SK-N-SH treated with all-trans-retinoic acid at 6 μM for 48 hours (cell line): ENCODE data around the gene SP5.

Source experiments
- ATAC-seq: fragments of 200-7000 bp; cut with Tn5 transposase; 3 replicates; pipeline ENCODE4 v1.9.1; 2020; ENCODE audit warnings: mild to moderate bottlenecking, moderate library complexity
- ARNTL ChIP-seq: fragments of 450-650 bp; formaldehyde crosslinking; IDR thresholded peaks from 2 replicates; pipeline ENCODE4 v1.5.0; 2020; ENCODE audit warnings: low read depth, mild to moderate bottlenecking, moderate library complexity, borderline replicate concordance
- BACH2 ChIP-seq: fragments of 250-450 bp; sonication (Bioruptor Pico); IDR thresholded peaks from 2 replicates; pipeline ENCODE4 v1.9.0; 2021; ENCODE audit warnings: mild to moderate bottlenecking, borderline replicate concordance
- CSDC2 ChIP-seq: fragments of 250-450 bp; sonication (Bioruptor Pico); IDR thresholded peaks from 2 replicates; pipeline ENCODE4 v1.5.0; 2020; ENCODE audit warnings: mild to moderate bottlenecking, moderate library complexity
- ESRRG ChIP-seq: fragments of 250-450 bp; sonication (Bioruptor Pico); IDR thresholded peaks from 2 replicates; pipeline ENCODE4 v1.6.1; 2021; ENCODE audit warnings: mild to moderate bottlenecking
- GLIS3 ChIP-seq: fragments of 250-450 bp; sonication (Bioruptor Pico); IDR thresholded peaks from 2 replicates; pipeline ENCODE4 v1.5.0; 2020; ENCODE audit warnings: mild to moderate bottlenecking, moderate library complexity
- OSR1 ChIP-seq: fragments of 250-450 bp; sonication (Bioruptor Pico); IDR thresholded peaks from 2 replicates; pipeline ENCODE4 v1.8.0; 2022; ENCODE audit warnings: moderate library complexity, mild to moderate bottlenecking, inconsistent platforms
- PPARA ChIP-seq: fragments of 250-450 bp; sonication (Bioruptor Pico); IDR thresholded peaks from 2 replicates; pipeline ENCODE4 v1.5.0; 2020; ENCODE audit warnings: mild to moderate bottlenecking, borderline replicate concordance
- RARB ChIP-seq: fragments of 250-450 bp; sonication (Bioruptor Pico); IDR thresholded peaks from 2 replicates; pipeline ENCODE4 v1.8.0; 2021; ENCODE audit warnings: mild to moderate bottlenecking, moderate library complexity
- SNAI2 ChIP-seq: fragments of 250-450 bp; sonication (Bioruptor Pico); IDR thresholded peaks from 2 replicates; pipeline ENCODE4 v1.5.0; 2020; ENCODE audit warnings: mild to moderate bottlenecking, moderate library complexity
- TCF4 ChIP-seq: fragments of 250-450 bp; sonication (Bioruptor Pico); IDR thresholded peaks from 2 replicates; pipeline ENCODE4 v1.8.0; 2021; ENCODE audit warnings: mild to moderate bottlenecking, moderate library complexity, borderline replicate concordance
- TOX ChIP-seq: fragments of 250-450 bp; sonication (Bioruptor Pico); IDR thresholded peaks from 2 replicates; pipeline ENCODE4 v1.8.0; 2021; ENCODE audit warnings: mild to moderate bottlenecking, moderate library complexity, borderline replicate concordance
- ZC3H10 ChIP-seq: fragments of 250-450 bp; sonication (Bioruptor Pico); IDR thresholded peaks from 2 replicates; pipeline ENCODE4 v1.5.1; 2021; ENCODE audit warnings: mild to moderate bottlenecking, moderate library complexity
- ZFP3 ChIP-seq: fragments of 250-450 bp; sonication (Bioruptor Pico); IDR thresholded peaks from 2 replicates; pipeline ENCODE4 v1.5.0; 2020; ENCODE audit warnings: mild to moderate bottlenecking, moderate library complexity
- ZFP30 ChIP-seq: fragments of 450-650 bp; formaldehyde crosslinking; IDR thresholded peaks from 2 replicates; pipeline ENCODE4 v1.5.0; 2022; ENCODE audit warnings: mild to moderate bottlenecking, moderate library complexity
- ZNF565 ChIP-seq: fragments of 450-650 bp; formaldehyde crosslinking; conservative IDR thresholded peaks from 2 replicates; pipeline ENCODE4 v1.5.0; 2020; ENCODE audit warnings: low read depth, mild to moderate bottlenecking, moderate library complexity
- ZNF70 ChIP-seq: fragments of 450-650 bp; formaldehyde crosslinking; IDR thresholded peaks from 2 replicates; pipeline ENCODE4 v1.5.0; 2020; ENCODE audit warnings: mild to moderate bottlenecking, moderate library complexity
- ZNF8 ChIP-seq: fragments of 450-650 bp; formaldehyde crosslinking; IDR thresholded peaks from 2 replicates; pipeline ENCODE4 v1.5.0; 2020; ENCODE audit warnings: mild to moderate bottlenecking, moderate library complexity
- TF ChIP-seq, protein P1 (sequence below): fragments of 250-450 bp; sonication (Bioruptor Pico); IDR thresholded peaks from 2 replicates; pipeline ENCODE4 v1.5.1; 2020; ENCODE audit warnings: low read depth, mild to moderate bottlenecking, moderate library complexity
- TF ChIP-seq, protein P2 (sequence below): fragments of 250-450 bp; sonication (Bioruptor Pico); IDR thresholded peaks from 2 replicates; pipeline ENCODE4 v1.8.0; 2021; ENCODE audit warnings: low read depth, mild to moderate bottlenecking, moderate library complexity, borderline replicate concordance
- TF ChIP-seq, protein P3 (sequence below): fragments of 250-450 bp; sonication (Bioruptor Pico); IDR thresholded peaks from 2 replicates; pipeline ENCODE4 v1.5.1; 2021; ENCODE audit warnings: mild to moderate bottlenecking, moderate library complexity
- TF ChIP-seq, protein P4 (sequence below): fragments of 250-450 bp; sonication (Bioruptor Pico); IDR thresholded peaks from 2 replicates; pipeline ENCODE4 v1.5.0; 2020; ENCODE audit warnings: mild to moderate bottlenecking, moderate library complexity
- TF ChIP-seq, protein P5 (sequence below): fragments of 250-450 bp; sonication (Bioruptor Pico); IDR thresholded peaks from 2 replicates; pipeline ENCODE4 v1.8.0; 2020; ENCODE audit warnings: mild to moderate bottlenecking, moderate library complexity, borderline replicate concordance

The SP5 gene

DNA sequence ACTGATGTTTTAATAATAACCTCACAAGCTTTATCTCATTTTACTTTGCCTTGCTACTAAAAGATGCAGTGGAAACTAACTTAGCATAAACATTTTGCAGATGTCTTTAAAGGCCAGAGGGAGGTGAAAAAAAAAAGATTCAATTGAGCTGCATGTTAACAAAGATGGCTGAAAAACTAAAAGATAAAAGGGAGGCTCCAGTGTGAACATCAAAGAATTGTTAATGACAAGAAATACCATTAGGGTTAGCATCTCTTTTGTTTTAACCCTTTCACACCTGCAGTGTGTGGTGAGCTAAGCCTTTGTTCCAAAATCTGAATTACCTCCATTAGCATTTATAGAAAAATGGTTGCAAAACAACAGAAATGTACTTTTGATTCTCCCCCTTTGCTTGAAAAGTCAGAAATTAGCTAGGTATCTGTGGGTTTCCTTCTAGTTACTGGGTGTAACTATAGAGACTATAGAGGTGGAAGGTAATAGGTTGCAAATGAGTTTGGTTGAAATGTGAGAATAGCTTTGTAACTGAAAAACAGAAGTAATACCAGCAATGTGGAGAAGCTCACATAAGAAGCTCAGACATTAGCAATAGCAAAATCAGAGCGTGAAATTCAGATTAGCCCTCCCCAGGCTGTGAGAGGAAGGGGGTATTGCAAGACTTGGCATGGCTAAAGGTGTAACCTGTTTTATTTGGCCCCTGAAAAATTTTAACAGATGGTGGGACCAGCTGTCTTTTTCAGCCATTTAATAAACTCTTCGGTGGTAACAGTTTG is 34.8 kb upstream of the SP5 start:
- TF ChIP-seq BACH2 (CRISPR knock-in tag): no peak
- TF ChIP-seq, protein P1, sequence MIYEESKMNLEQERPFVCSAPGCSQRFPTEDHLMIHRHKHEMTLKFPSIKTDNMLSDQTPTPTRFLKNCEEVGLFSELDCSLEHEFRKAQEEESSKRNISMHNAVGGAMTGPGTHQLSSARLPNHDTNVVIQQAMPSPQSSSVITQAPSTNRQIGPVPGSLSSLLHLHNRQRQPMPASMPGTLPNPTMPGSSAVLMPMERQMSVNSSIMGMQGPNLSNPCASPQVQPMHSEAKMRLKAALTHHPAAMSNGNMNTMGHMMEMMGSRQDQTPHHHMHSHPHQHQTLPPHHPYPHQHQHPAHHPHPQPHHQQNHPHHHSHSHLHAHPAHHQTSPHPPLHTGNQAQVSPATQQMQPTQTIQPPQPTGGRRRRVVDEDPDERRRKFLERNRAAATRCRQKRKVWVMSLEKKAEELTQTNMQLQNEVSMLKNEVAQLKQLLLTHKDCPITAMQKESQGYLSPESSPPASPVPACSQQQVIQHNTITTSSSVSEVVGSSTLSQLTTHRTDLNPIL (CRISPR knock-in tag): no peak
- no peak for TF ChIP-seq ZFP3 (CRISPR knock-in tag)
- TF ChIP-seq TOX (CRISPR knock-in tag): no peak
- TF ChIP-seq ZC3H10 (CRISPR knock-in tag): no peak
- no peak for TF ChIP-seq ZFP30 (CRISPR knock-in tag)
- no peak for TF ChIP-seq SNAI2 (CRISPR knock-in tag)
- TF ChIP-seq, all 23 proteins: peak for 0
- ATAC-seq: no peak

DNA sequence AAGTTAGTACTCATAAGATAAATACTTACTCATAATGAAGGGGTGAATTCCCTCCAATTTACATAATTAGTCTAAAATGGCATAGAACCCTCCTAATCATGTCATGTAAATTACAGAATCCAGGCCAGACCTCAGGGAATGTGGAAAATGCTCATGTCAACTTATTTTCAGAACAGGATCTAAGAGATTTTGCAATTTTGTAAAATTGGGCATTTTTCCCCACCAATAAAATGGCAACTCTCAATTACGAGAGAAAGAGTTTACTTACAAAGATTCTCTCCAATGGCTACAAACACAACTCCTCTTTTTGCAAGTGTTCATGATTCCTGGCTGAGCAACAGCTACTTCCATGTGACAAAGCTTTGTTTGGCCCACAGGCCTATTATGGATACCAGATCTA is 33.8 kb upstream of the SP5 start:
- no peak for ATAC-seq
- TF ChIP-seq, protein P2, sequence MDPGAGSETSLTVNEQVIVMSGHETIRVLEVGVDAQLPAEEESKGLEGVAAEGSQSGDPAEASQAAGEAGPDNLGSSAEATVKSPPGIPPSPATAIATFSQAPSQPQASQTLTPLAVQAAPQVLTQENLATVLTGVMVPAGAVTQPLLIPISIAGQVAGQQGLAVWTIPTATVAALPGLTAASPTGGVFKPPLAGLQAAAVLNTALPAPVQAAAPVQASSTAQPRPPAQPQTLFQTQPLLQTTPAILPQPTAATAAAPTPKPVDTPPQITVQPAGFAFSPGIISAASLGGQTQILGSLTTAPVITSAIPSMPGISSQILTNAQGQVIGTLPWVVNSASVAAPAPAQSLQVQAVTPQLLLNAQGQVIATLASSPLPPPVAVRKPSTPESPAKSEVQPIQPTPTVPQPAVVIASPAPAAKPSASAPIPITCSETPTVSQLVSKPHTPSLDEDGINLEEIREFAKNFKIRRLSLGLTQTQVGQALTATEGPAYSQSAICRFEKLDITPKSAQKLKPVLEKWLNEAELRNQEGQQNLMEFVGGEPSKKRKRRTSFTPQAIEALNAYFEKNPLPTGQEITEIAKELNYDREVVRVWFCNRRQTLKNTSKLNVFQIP (CRISPR knock-in tag): no peak
- TF ChIP-seq ZFP3 (CRISPR knock-in tag) (no peak), ZNF70 (CRISPR knock-in tag) (no peak)

DNA sequence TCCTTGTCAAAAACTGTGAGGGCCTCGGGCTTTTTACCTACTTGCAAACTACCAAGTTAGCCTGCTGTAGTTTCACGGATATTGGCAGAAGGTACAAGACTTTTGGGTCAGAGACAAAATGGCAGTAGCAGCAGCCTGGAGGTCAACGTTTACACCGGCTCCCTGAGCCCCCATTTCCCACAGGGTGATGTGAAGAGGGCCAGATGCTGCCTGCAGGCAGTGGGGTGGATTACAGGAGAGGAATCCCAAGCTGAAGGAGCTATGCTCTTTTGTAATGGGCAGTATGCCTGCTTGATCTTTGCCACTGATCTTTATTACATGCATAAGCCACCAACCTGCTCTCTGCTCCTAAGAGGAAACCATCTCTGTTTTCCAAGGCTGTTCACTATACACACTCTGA is 29.5 kb upstream of the SP5 start:
- no peak for TF ChIP-seq CSDC2 (CRISPR knock-in tag)
- TF ChIP-seq PPARA (CRISPR knock-in tag): no peak
- TF ChIP-seq, protein P3, sequence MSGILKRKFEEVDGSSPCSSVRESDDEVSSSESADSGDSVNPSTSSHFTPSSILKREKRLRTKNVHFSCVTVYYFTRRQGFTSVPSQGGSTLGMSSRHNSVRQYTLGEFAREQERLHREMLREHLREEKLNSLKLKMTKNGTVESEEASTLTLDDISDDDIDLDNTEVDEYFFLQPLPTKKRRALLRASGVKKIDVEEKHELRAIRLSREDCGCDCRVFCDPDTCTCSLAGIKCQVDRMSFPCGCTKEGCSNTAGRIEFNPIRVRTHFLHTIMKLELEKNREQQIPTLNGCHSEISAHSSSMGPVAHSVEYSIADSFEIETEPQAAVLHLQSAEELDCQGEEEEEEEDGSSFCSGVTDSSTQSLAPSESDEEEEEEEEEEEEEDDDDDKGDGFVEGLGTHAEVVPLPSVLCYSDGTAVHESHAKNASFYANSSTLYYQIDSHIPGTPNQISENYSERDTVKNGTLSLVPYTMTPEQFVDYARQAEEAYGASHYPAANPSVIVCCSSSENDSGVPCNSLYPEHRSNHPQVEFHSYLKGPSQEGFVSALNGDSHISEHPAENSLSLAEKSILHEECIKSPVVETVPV (CRISPR knock-in tag): no peak
- no peak for TF ChIP-seq GLIS3 (CRISPR knock-in tag)
- no peak for TF ChIP-seq SNAI2 (CRISPR knock-in tag)
- TF ChIP-seq RARB (CRISPR knock-in tag): no peak
- no peak for TF ChIP-seq ZNF70 (CRISPR knock-in tag)
- TF ChIP-seq ZNF565: no peak
- no peak for TF ChIP-seq OSR1
- TF ChIP-seq ZFP30 (CRISPR knock-in tag): no peak
- TF ChIP-seq, protein P2 (CRISPR knock-in tag): no peak
- TF ChIP-seq, protein P4, sequence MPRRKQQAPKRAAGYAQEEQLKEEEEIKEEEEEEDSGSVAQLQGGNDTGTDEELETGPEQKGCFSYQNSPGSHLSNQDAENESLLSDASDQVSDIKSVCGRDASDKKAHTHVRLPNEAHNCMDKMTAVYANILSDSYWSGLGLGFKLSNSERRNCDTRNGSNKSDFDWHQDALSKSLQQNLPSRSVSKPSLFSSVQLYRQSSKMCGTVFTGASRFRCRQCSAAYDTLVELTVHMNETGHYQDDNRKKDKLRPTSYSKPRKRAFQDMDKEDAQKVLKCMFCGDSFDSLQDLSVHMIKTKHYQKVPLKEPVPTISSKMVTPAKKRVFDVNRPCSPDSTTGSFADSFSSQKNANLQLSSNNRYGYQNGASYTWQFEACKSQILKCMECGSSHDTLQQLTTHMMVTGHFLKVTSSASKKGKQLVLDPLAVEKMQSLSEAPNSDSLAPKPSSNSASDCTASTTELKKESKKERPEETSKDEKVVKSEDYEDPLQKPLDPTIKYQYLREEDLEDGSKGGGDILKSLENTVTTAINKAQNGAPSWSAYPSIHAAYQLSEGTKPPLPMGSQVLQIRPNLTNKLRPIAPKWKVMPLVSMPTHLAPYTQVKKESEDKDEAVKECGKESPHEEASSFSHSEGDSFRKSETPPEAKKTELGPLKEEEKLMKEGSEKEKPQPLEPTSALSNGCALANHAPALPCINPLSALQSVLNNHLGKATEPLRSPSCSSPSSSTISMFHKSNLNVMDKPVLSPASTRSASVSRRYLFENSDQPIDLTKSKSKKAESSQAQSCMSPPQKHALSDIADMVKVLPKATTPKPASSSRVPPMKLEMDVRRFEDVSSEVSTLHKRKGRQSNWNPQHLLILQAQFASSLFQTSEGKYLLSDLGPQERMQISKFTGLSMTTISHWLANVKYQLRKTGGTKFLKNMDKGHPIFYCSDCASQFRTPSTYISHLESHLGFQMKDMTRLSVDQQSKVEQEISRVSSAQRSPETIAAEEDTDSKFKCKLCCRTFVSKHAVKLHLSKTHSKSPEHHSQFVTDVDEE (CRISPR knock-in tag): no peak
- ATAC-seq: no peak

DNA sequence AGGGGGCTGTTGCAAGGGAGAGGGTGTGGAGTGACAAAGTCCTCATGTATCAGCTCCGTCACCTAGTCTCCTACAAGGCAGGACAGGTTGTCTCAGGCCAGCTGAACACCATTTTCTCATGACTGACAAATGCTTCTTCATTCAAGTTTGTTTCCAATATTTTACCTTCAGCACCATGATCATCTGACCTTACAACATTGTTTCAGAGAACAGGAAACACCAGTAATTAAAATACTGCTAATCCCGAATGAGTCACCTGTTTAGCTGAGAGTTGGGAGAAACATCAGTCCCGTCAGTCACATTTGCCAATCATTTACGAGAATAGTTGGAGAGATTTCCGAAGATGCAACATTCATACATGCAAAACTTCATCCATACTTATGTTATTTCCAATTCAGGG is 25.7 kb upstream of the SP5 start:
- no peak for ATAC-seq
- TF ChIP-seq, protein P5, sequence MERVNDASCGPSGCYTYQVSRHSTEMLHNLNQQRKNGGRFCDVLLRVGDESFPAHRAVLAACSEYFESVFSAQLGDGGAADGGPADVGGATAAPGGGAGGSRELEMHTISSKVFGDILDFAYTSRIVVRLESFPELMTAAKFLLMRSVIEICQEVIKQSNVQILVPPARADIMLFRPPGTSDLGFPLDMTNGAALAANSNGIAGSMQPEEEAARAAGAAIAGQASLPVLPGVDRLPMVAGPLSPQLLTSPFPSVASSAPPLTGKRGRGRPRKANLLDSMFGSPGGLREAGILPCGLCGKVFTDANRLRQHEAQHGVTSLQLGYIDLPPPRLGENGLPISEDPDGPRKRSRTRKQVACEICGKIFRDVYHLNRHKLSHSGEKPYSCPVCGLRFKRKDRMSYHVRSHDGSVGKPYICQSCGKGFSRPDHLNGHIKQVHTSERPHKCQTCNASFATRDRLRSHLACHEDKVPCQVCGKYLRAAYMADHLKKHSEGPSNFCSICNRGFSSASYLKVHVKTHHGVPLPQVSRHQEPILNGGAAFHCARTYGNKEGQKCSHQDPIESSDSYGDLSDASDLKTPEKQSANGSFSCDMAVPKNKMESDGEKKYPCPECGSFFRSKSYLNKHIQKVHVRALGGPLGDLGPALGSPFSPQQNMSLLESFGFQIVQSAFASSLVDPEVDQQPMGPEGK (CRISPR knock-in tag): no peak
- TF ChIP-seq ZFP3 (CRISPR knock-in tag): no peak
- no peak for TF ChIP-seq TCF4 (CRISPR knock-in tag)
- TF ChIP-seq OSR1: no peak
- no peak for TF ChIP-seq ZFP30 (CRISPR knock-in tag)
- TF ChIP-seq, protein P1 (CRISPR knock-in tag): no peak
- TF ChIP-seq ARNTL (CRISPR knock-in tag): no peak
- no peak for TF ChIP-seq ESRRG
- TF ChIP-seq, protein P3 (CRISPR knock-in tag): no peak
- TF ChIP-seq ZNF8 (CRISPR knock-in tag): no peak
